ENCODE measurements around the gene MKKS.
A peak's percentile ranks its signal among the peaks of the same experiment; 100 is the strongest.
"Not testable (repeated sequence)": the region's sequence is repeated elsewhere in the genome, so short reads cannot be mapped to it uniquely, and the experiment has no call there.

MKKS gene

DNA sequence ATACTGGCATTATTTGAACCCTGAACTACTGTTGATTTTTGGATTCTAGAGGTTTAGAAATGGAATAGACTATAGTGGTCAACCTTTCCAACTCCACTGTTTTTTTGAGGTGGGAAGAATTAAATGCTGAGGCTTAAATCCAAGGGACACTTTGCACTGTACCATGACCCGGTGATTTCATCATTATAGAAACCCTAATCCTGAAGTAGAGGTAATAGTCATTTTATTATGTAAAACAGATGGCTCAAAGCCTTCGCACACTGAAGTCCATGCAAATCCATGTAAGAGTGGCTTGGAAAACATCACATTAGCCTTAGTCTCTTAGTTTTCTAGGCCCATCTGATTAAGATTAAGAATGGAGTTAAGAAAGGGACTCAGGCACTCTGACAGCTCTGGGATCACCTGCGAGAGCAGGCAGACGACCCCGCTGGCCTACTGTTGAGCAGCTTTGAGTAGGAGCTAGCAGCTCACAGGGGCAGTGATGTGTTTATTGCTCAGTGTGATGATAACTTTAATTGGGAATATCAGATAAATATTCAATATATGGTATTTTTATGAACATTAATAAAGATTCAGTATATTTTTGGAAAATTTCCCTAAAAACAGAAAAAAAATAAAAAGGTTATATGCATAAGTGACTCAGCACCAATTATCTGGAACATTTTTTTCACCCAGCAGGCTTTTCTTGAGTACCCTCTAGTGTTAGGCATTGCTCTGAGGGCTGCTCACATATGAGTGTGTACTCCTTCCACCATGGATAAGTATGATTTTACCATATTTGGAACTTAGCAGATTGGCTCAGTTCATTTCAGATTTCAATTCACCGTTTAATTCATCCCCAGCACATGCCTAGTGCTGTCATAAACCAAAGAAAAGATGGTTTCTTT lies 14.5 kb upstream of the MKKS start:
- DNase-seq (ENCODE audit: low spot score): no peak

GRCh38 chr20:10447028-10447427 lies 13.0 kb upstream of the MKKS start:
- DNase-seq (ENCODE audit: low spot score): peak; percentile 91

DNA sequence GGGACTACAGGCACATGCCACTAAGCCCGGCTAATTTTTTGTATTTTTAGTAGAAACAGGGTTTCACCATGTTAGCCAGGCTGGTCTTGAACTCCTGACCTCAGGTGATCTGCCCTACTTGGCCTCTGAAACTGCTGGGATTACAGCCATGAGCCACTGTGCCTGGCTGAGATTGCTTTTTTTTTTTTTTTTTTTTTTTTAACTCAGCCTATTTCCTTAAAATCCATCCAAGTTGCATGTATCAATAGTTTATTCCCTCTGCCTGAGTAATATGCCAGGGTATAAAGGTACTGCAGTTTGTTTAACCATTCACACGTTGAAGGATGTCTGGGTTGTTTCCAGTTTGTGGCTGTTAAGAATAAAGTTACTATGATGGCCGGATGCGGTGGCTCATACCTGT lies 11.7 kb upstream of the MKKS start:
- no peak for DNase-seq (ENCODE audit: low spot score)

GRCh38 chr20:10443936-10444335 lies 9.9 kb upstream of the MKKS start:
- DNase-seq (ENCODE audit: low spot score): no peak

GRCh38 chr20:10438217-10438616 lies 4.2 kb upstream of the MKKS start:
- DNase-seq (ENCODE audit: low spot score): no peak

- DNase-seq (ENCODE audit: low spot score): no peak
These were observed 2.2 kb upstream of the MKKS start for GRCh38 chr20:10436053-10436699.

DNA sequence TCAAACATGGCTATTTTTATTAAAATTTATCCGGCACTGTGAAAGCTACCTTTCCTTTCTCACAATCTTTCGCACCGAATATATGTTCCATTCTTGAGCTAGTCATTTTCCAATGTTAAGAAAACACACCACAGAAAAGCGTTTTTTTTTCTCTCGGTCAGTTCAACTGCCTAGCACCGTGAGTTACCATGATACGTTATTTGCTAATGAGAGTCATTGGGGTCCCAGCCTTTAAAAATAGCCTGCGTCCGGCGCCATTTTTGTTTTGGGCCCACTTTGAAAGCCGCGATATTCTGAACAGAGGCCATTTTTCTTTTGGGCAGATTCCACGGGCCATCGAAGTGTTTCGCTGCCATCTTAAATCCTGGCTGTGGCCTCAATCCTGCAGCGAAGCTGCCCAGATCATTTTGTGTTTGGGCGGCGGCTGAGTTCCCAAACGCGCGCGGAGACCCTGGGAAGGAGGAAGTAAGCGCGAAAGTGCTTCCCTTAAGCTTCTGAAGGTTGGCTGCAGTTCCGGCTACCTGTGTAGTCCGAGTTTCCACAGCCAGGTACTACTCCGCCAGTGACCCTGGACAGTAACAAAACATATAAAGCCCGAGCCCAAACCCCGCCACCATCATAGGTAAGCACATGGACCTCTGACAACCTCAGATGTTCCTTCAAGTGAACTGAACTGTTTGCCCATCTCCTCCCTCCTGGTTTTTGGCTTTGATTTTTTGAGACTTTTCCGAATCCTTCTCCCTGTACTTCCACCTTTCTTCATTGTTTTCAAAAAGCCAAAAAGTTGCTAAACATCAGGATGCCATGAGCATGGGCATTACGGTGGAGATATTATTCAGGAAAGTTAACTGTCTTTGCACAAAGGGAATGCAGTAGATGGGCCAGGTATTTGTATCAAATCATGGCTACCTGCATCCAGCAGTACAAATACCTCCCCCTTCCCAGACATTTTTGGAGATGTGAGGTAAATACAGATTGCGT lies 1.1 kb upstream of the MKKS start, which contains the start of gene SLX4IP:
Gene SLX4IP (plus strand): TSS at position 474 of the 981 bp plus-strand sequence. CDS start 22,900 bp downstream, outside the sequence.
- peak; percentile 98 for DNase-seq (ENCODE audit: low spot score)

- peak; percentile 99 for DNase-seq (ENCODE audit: low spot score)
These were observed 427 bp upstream of the MKKS start for GRCh38 chr20:10434467-10434831.

GRCh38 chr20:10433014-10433622 lies 904 bp downstream of the MKKS start:
- DNase-seq (ENCODE audit: low spot score): peak; percentile 43

GRCh38 chr20:10432079-10432478 lies 1.9 kb downstream of the MKKS start:
- no peak for DNase-seq (ENCODE audit: low spot score)

GRCh38 chr20:10430704-10431103 lies 3.3 kb downstream of the MKKS start:
- DNase-seq (ENCODE audit: low spot score): no peak

- DNase-seq (ENCODE audit: low spot score): peak; percentile 32
These were observed 4.0 kb downstream of the MKKS start for GRCh38 chr20:10430000-10430466.

- no peak for DNase-seq (ENCODE audit: low spot score)
These were observed 4.5 kb downstream of the MKKS start for GRCh38 chr20:10429443-10429981.

- DNase-seq (ENCODE audit: low spot score): no peak
These were observed 6.0 kb downstream of the MKKS start for GRCh38 chr20:10428008-10428407.

- peak; percentile 45 for DNase-seq (ENCODE audit: low spot score)
These were observed 6.8 kb downstream of the MKKS start for GRCh38 chr20:10427060-10427692.

- no peak for DNase-seq (ENCODE audit: low spot score)
These were observed 10.3 kb downstream of the MKKS start for GRCh38 chr20:10423735-10424134.

- DNase-seq (ENCODE audit: low spot score): peak; percentile 93
These were observed 14.4 kb downstream of the MKKS start for GRCh38 chr20:10419550-10420133.

- DNase-seq (ENCODE audit: low spot score): not testable (repeated sequence)
These were observed 16.8 kb downstream of the MKKS start for GRCh38 chr20:10417218-10417617.

- no peak for DNase-seq (ENCODE audit: low spot score)
These were observed 18.9 kb downstream of the MKKS start for GRCh38 chr20:10415013-10415650.
